ENCODE results near the gene GOLGA6C. TPM values are rescaled to one million over a fixed set of nuclear protein-coding genes. Genes with fewer than 3 reads are reported as not detected.
"Not testable (repeated sequence)": the region's sequence is repeated elsewhere in the genome, so short reads cannot be mapped to it uniquely, and the experiment has no call there.

GOLGA6C gene
- total and polyA plus RNA-seq, 10 of the 15 experiments (the other 5 are each of a cell fraction or from before 2014, with no cell fraction given) = not detected

DNA sequence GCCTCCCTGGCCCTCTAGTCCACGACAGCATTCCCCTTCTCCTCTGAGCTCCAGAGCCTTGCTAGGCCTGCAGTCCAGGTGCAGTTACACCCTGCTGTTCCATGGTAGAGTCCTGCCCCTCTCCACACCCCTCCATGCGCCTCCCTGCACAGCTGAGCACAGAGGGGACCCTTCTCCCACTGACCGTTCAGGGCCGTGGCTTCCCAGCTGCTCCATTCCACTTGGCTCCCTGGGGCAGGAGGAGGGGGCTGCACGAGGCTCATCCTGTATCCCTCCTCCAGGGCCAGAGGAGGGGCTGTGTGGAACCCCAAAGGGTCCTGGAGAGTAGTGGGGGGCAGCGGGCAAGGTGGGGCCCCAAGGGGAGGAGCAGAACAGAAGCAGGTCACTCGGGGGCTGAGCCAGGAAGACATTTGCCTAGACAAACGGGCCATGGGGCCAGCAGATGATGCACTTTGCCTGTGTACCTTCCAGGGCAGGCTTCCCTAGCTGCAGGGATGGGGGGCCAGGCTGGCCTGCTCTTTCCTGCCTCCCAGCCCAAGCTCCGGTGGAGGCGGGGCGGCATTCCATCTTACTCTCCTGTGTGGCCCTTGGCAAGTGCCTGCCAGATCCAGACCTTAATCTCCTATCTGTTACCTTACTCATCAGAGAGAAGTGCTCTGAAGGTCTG is 20.7 kb upstream of the GOLGA6C start:
- Histone ChIP-seq H3K4me2 (ENCODE audit: control insufficient read depth, insufficient read depth) (no peak overlapping the region), H3K4me3 (no peak overlapping the region), H2AFZ (ENCODE audit: control insufficient read depth, low read depth, low read length) (no peak overlapping the region), H4K20me1 (ENCODE audit: control insufficient read depth, insufficient read depth) (no peaks in the 10 kb centered on the region), H3K36me3 (ENCODE audit: control insufficient read depth in 2 of 2, insufficient read depth in 2 of 2, low read length in 1 of 2) (no peaks in the 10 kb centered on the region), H3K27me3 (replicated peaks in 1 of 2; ENCODE audit: control insufficient read depth in 2 of 2, insufficient read depth in 2 of 2, low read length in 1 of 2) (no peaks in the 10 kb centered on the region), H3K9me3 (replicated peaks; ENCODE audit: control insufficient read depth, insufficient read depth, low read length) (no peaks in the 10 kb centered on the region), H3K27ac (ENCODE audit: control insufficient read depth, insufficient read depth) (no peak overlapping the region), H3K9ac (ENCODE audit: control insufficient read depth, insufficient read depth, low read length) (no peak overlapping the region), H3K4me1 (ENCODE audit: control insufficient read depth, insufficient read depth, low read length) (no peaks in the 10 kb centered on the region), H3K79me2 (ENCODE audit: control insufficient read depth, insufficient read depth, low read length) (no peaks in the 10 kb centered on the region)
- BruUV-seq (replicated peaks) = no TSS peak
- ChIA-PET POLR2A (no interaction called here), CTCF (interaction anchor here (0.6 kb wide), 1 partner anchor 9 kb away, joined by 3 read pairs; no protein-coding TSS in a partner anchor), SMC1A (ENCODE audit: uncharacterized antibody, unreplicated experiment) (interaction anchor here (0.8 kb wide), 1 partner anchor 40 kb away, joined by 3 read pairs; no protein-coding TSS in a partner anchor), RAD21 (ENCODE audit: unreplicated experiment) (no interaction called here)
- WGBS (ENCODE audit: insufficient coverage, insufficient replicate concordance, low lambda C conversion rate, missing lambda C conversion rate) = 31% methylated on average over 11 of the region's 11 CpGs
- ATAC-seq = no peak
- FAIRE-seq = no peak
- in situ Hi-C loops (cut with MboI) (loop anchor here (5.0 kb wide), 1 partner anchor 80 kb away; no protein-coding TSS in a partner anchor), intact Hi-C loops (cut with micrococcal nuclease; ENCODE audit: unreplicated experiment) (no loop called here)
- TF ChIP-seq PML (IDR thresholded peaks at IDR 0.05; ENCODE audit: low read length) = no peak
- DNase-seq (ENCODE audit: low read depth, low spot score) = no peak

DNA sequence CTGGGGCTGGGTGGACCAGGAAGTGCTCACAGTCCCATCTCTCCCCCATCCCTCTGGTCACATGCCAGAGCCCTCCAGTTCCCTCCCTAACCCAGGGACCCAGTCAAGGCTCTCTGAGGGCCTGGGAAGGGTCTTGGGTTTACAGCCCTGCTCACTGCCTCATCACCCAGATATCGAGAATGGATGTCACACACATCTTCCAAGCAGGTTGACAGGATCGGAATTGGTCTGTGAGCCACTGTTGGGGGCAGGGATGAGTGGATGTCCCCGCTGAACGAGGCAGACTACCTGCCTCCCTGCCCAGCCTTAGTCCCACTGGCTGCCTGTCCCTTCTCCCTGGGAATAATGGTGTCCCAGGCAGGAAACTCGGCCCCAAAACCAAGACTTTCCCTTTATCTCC is 20.0 kb upstream of the GOLGA6C start:
- Histone ChIP-seq H3K27me3 (replicated peaks in 1 of 2; ENCODE audit: control insufficient read depth in 2 of 2, insufficient read depth in 2 of 2, low read length in 1 of 2) (no peaks in the 10 kb centered on the region), H3K27ac (ENCODE audit: control insufficient read depth, insufficient read depth) (no peak overlapping the region), H3K36me3 (ENCODE audit: control insufficient read depth in 2 of 2, insufficient read depth in 2 of 2, low read length in 1 of 2) (no peaks in the 10 kb centered on the region), H3K9me3 (replicated peaks; ENCODE audit: control insufficient read depth, insufficient read depth, low read length) (no peaks in the 10 kb centered on the region), H3K9ac (ENCODE audit: control insufficient read depth, insufficient read depth, low read length) (no peak overlapping the region), H3K79me2 (ENCODE audit: control insufficient read depth, insufficient read depth, low read length) (no peaks in the 10 kb centered on the region), H2AFZ (ENCODE audit: control insufficient read depth, low read depth, low read length) (no peak overlapping the region), H3K4me1 (ENCODE audit: control insufficient read depth, insufficient read depth, low read length) (no peaks in the 10 kb centered on the region), H3K4me3 (no peak overlapping the region), H3K4me2 (ENCODE audit: control insufficient read depth, insufficient read depth) (no peak overlapping the region), H4K20me1 (ENCODE audit: control insufficient read depth, insufficient read depth) (no peaks in the 10 kb centered on the region)
- no peak for TF ChIP-seq SMARCA5 (IDR thresholded peaks at IDR 0.05)
- no peak for TF ChIP-seq CBFB (IDR thresholded peaks at IDR 0.05; ENCODE audit: low read depth)
- no peak for TF ChIP-seq WRNIP1 (IDR thresholded peaks at IDR 0.05; ENCODE audit: borderline replicate concordance, low read depth, low read length)
- CTCF ChIA-PET = no interaction called here
- SMC1A ChIA-PET (ENCODE audit: uncharacterized antibody, unreplicated experiment) = interaction anchor here (0.8 kb wide), 1 partner anchor 41 kb away, joined by 3 read pairs; no protein-coding TSS in a partner anchor
- POLR2A ChIA-PET = no interaction called here
- RAD21 ChIA-PET (ENCODE audit: unreplicated experiment) = no interaction called here
- in situ Hi-C loops (cut with MboI) (loop anchor here (5.0 kb wide), 1 partner anchor 79 kb away; no protein-coding TSS in a partner anchor), intact Hi-C loops (cut with micrococcal nuclease; ENCODE audit: unreplicated experiment) (no loop called here)
- 28% methylated on average over 5 of the region's 5 CpGs for WGBS (ENCODE audit: insufficient coverage, insufficient replicate concordance, low lambda C conversion rate, missing lambda C conversion rate)
- ATAC-seq (no peak), FAIRE-seq (no peak), DNase-seq (ENCODE audit: low read depth, low spot score) (no peak)
- BruUV-seq (replicated peaks) = no TSS peak

DNA sequence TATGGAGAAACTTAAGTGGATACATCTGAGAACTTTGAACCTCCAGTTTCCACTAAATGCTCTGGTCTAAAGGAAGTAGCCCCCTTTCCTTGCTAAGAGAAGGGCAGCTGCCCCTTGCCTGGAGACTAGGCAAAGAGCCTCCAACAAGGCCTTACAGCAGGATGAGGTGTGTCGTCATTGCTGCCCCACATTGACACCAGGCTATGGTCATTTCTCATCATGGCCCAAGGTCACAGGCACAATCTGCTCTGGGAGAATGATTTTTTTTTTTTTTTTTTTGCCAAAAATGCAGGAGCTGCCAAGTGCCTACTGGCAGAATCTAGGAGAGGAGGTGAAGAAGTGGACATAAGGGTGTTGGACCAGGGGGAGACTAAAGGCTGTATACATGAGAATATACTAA is 12.4 kb upstream of the GOLGA6C start:
- H3K79me2 ChIP-seq (ENCODE audit: control insufficient read depth, insufficient read depth, low read length); H3K4me2 ChIP-seq (ENCODE audit: control insufficient read depth, insufficient read depth); H2AFZ ChIP-seq (ENCODE audit: control insufficient read depth, low read depth, low read length); BruUV-seq (replicated peaks); H3K27me3 ChIP-seq (replicated peaks in 1 of 2; ENCODE audit: control insufficient read depth in 2 of 2, insufficient read depth in 2 of 2, low read length in 1 of 2); H3K36me3 ChIP-seq (ENCODE audit: control insufficient read depth in 2 of 2, insufficient read depth in 2 of 2, low read length in 1 of 2); RAD21 ChIA-PET (ENCODE audit: unreplicated experiment); H3K27ac ChIP-seq (ENCODE audit: control insufficient read depth, insufficient read depth); POLR2A ChIA-PET; ATAC-seq; CTCF ChIA-PET; intact Hi-C loops (cut with micrococcal nuclease; ENCODE audit: unreplicated experiment); H3K9ac ChIP-seq (ENCODE audit: control insufficient read depth, insufficient read depth, low read length); H3K4me1 ChIP-seq (ENCODE audit: control insufficient read depth, insufficient read depth, low read length); H3K4me3 ChIP-seq; SMC1A ChIA-PET (ENCODE audit: uncharacterized antibody, unreplicated experiment); H3K9me3 ChIP-seq (replicated peaks; ENCODE audit: control insufficient read depth, insufficient read depth, low read length); in situ Hi-C loops (cut with MboI); H4K20me1 ChIP-seq (ENCODE audit: control insufficient read depth, insufficient read depth); DNase-seq (ENCODE audit: low read depth, low spot score); FAIRE-seq: not testable (repeated sequence)
- 40% methylated on average over 1 of the region's 1 CpG for WGBS (ENCODE audit: insufficient coverage, insufficient replicate concordance, low lambda C conversion rate, missing lambda C conversion rate)
